ENCODE measurements around the gene SCYGR1.
"Not testable (repeated sequence)": the region's sequence is repeated elsewhere in the genome, so short reads cannot be mapped to it uniquely, and the experiment has no call there.

Gene SCYGR1

DNA sequence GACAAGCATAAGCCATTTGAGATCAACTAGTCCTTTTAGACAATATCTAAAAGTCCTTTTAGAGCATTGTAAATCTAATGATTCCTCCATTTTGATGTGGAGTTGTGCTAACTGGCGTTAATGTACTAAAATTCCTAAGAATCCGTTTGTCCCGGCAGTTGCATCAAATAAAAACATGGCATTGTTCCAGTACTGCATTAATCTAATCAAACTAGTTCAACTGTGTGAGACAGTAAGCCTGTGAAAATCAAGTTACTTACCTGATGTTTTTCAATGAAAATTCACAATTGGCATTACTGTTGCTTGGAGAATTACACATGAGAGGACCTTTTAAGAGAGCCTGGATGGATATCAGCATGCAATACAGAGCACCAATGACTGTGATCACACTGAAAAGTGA, 21.9 kb downstream of the SCYGR1 start:
- no peak for TF ChIP-seq CTCF (IDR thresholded peaks at IDR 0.05; ENCODE audit: insufficient read depth, low read length, missing control alignments)
- DNase-seq (ENCODE audit: low read depth, low spot score): no peak
- CTCF ChIA-PET: no interaction called here
- POLR2A ChIA-PET: no interaction called here
- H3K4me3 ChIP-seq (ENCODE audit: low read depth, low read length): no peak overlapping the region

- POLR2A ChIA-PET; H3K4me3 ChIP-seq (ENCODE audit: low read depth, low read length); DNase-seq (ENCODE audit: low read depth, low spot score): not testable (repeated sequence)
- CTCF ChIA-PET: interaction anchor here (0.9 kb wide), 1 partner anchor 401 kb away, joined by 4 read pairs; no protein-coding TSS in a partner anchor
Measured at GRCh38 chr2:227364585-227365263, 23.0 kb downstream of the SCYGR1 start.

- POLR2A ChIA-PET: no interaction called here
- DNase-seq (ENCODE audit: low read depth, low spot score): no peak
- no peak overlapping the region for H3K4me3 ChIP-seq (ENCODE audit: low read depth, low read length)
- no peak for TF ChIP-seq CTCF (IDR thresholded peaks at IDR 0.05; ENCODE audit: insufficient read depth, low read length, missing control alignments)
- CTCF ChIA-PET: no interaction called here
Measured at GRCh38 chr2:227363756-227364155, 24.0 kb downstream of the SCYGR1 start.

GRCh38 chr2:227360351-227360750, 27.4 kb downstream of the SCYGR1 start:
- DNase-seq (ENCODE audit: low read depth, low spot score): no peak
- ChIA-PET POLR2A (no interaction called here), CTCF (no interaction called here)
- H3K4me3 ChIP-seq (ENCODE audit: low read depth, low read length): no peak overlapping the region
- no peak for TF ChIP-seq CTCF (IDR thresholded peaks at IDR 0.05; ENCODE audit: insufficient read depth, low read length, missing control alignments)

DNA sequence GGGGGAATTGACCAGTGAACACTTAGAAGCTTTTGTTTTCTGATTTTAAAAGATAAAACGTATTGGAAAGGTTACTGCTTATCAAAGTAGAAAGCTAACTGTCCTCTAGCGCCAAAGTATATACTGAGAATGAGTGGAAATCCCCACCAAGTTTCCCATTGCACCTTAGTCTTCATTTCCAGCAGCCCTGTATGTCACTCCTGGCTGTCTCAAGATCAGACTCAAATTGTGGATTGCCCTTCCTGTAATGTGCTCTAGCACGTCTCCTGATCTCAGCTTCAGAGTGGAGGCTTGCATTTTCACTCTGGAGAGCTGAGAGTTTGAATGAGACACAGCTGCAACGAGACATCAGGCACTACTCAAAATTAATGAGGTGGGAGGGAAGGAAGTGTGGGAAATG, 36.1 kb downstream of the SCYGR1 start:
- no peak overlapping the region for H3K4me3 ChIP-seq (ENCODE audit: low read depth, low read length)
- DNase-seq (ENCODE audit: low read depth, low spot score): no peak
- no peak for TF ChIP-seq CTCF (IDR thresholded peaks at IDR 0.05; ENCODE audit: insufficient read depth, low read length, missing control alignments)
- CTCF ChIA-PET: no interaction called here
- POLR2A ChIA-PET: no interaction called here

GRCh38 chr2:227349989-227350612, 37.6 kb downstream of the SCYGR1 start:
- H3K4me3 ChIP-seq (ENCODE audit: low read depth, low read length): no peak overlapping the region
- CTCF ChIA-PET: interaction anchor here (1.1 to 1.2 kb wide), 2 partner anchors 10 to 22 kb away, joined by 3 to 4 read pairs; no protein-coding TSS in a partner anchor
- POLR2A ChIA-PET: no interaction called here
- no peak for TF ChIP-seq CTCF (IDR thresholded peaks at IDR 0.05; ENCODE audit: insufficient read depth, low read length, missing control alignments)
- DNase-seq (ENCODE audit: low read depth, low spot score): no peak
